Activated gamma-delta T cell (primary cell): ENCODE results near the gene NTRK2.

ENCODE experiments used
- DNase-seq: peaks from one replicate; lab custom pipeline; 2025; lab: John Stamatoyannopoulos, UW

The NTRK2 gene

DNA sequence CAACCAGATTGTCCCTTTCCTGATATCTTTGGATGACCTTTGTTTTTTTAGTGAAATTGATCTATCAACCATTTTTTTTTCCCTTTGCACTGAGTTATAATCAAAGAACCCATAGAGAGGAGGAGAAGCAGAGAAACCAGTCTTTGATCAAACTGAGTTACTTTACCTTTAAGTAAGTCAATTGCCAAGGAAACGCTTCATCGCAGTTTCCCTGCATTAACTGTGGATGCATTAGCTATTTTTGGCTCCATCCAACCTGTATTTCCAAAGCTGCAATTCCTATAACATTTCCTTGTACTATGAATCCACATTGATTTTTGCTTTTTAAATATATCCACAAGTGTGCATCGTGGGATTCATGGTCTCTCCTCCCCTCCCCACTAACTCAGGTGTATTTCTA, 268.1 kb downstream of the NTRK2 start:
- DNase-seq = no peak

DNA sequence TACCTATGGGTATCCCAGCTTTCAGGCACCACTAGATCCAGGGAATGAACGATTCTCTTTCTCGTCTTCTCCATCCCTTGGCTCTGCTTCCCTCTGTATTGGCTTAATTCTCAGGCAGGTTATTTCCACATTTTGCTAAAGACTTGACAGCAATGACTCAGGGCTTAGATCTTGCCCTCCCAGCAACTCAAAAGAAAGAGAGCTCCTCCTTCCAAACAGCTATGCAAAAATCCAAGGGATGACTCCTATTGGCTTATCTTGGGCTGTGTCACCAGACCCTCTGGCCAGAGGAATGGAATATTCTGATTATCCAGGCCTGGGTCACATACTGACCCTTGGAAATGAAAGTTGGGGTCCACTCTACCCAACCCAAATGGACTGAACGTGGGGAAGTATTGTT, 270.2 kb downstream of the NTRK2 start:
- no peak for DNase-seq

DNA sequence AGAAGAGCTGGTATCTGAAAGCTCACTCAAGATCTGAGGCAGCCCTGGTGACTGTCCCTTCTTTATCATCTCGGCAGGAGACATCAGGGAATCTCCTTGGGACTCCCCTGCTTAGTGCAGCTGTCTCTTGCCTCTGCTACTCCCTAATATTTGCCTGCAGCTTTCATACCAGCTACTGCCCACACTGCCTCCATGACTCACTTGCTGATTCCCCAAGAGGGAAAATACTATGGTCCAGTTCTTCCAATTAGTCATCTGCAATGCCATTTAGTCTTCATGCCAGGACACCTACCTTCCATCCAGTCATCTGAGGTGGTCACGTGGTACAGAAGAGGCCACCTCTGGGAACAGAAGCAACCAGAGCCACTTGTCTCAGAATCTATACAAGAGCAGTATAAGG, 270.8 kb downstream of the NTRK2 start:
- no peak for DNase-seq

DNA sequence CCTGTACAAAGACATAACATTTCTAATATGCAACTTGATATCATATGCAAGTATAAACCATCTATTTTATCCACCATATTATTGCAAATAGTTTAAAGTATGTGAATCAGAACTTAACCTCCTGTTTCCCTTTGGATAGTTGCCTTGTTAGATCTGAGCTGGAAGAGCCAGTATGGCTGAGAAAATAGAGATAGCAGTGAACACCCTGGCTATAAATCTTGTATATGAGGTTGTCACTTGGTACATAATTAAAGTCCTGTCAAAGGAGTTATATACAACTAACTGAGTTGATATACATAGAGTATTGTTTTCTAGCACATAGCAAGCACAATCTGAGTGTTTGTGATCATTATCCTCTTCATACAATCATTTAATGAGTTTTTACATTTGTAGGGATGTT, 272.3 kb downstream of the NTRK2 start:
- DNase-seq = no peak

DNA sequence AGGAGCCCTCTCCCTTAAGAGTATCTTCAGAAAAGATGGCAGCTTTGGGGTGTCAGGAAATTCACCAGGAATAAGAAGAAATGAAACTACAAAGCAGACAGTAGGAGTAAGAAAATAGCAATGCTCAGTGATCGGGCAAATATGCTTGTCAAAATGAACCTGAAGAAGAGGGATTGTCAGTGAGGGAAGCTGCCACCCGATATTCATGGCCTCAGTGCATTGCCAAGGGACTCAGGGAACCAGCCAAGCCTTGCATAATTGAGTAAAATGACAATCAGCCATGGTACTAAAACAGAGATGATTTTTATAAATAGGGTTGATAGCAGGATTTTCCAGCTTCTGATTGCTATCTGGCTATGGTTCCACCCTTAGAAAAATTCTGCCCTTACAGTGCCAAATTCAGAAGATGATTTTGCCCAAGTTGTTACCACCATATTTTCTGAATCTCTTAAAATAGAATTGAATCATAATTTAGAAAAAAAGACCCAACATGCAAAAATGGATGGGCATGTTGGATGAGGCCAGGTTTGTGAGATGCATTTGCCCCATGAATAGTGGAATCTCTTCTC, 274.0 kb downstream of the NTRK2 start:
- no peak for DNase-seq

DNA sequence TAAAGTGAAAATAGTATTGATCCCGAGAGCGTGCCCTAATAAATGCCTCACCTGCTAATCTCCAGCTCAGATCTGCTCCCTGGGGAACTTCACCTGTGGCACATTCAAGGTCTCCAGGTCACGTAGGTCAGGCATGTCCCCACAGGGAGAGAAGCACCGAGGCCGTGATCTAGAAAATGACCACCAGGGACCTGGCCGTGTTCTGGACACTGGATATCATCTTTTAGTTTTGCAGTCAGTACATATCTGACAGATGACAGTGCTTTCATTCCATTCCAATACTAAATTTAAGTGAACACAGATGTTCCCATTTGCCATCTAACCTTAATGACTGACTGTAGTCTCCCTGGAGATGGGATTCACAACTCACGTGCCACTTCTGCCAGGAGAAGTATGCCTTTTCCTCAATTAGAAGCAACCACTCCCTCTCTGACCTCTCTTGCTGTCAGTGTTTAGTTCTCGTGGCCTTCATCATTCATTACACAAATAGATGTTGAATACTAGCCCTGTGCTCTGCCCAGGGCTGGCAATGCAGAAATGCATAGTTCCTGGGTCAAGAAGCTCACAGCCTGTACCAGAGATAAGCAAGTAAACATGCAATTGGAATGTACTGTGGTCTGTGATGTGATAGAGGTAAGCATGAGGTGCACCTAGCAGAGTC, 276.5 kb downstream of the NTRK2 start:
- DNase-seq = no peak

DNA sequence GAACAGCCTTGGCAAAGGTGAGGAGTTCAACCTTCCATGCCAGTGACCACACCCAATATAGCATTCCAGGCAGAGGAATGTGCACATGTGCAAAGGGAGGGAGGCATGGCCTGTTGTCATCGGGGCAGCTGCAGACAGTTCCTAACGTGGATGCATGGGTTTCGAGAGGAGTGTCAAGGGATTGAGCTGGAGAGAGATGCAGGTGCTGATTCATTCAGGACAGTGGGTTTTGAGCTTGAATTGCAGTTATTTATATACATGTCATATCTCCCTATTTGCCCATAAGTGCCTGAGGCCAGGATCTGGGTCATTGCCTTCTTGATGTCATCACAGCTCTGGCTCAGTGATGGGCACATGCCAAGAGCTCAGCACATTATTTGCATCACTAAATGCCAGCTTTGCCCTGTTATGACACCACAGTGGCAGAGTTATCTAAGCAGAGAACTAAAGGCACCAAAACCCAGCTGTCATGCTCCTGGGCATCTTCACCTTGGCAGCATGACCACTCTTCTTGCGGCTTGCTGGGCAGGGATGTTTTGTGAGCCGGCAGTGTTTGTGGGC, 278.0 kb downstream of the NTRK2 start:
- DNase-seq = no peak

DNA sequence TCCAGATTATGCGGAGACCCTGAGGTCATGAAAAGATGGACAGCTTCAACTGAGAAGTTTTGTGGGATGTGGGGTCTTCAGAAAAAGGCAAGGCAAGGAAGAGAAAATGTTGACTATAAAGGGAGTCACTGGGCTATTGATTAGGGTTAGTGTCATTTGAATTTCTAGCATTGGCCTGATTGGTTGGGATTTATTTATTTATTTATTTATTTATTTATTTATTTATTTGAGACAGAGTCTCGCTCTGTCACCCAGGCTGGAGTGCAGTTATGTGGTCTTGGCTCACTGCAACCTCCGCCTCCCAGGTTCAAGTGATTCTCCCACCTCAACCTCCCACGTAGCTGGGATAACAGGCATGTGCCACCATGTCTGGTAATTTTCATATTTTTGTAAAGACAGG, 279.7 kb downstream of the NTRK2 start:
- no peak for DNase-seq

DNA sequence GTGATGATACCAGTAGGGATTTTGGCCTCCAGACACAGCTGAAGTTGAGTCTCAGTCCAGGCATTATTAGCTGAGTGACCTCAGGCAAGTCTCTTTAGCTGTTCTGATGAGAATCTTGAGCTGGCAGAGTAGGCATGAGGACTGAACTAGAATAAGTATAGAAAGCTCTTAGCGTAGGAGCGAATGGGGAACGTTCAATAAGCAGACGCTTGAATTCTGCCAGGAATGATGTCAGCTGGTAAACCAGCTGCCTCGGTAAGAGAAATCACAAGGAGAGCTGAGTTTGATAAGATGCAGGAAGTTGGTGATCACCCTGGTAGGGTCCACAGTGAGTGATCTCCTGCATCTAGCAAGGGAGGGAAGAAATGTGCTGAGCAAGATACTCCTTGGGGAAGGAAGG, 280.4 kb downstream of the NTRK2 start:
- DNase-seq = no peak

DNA sequence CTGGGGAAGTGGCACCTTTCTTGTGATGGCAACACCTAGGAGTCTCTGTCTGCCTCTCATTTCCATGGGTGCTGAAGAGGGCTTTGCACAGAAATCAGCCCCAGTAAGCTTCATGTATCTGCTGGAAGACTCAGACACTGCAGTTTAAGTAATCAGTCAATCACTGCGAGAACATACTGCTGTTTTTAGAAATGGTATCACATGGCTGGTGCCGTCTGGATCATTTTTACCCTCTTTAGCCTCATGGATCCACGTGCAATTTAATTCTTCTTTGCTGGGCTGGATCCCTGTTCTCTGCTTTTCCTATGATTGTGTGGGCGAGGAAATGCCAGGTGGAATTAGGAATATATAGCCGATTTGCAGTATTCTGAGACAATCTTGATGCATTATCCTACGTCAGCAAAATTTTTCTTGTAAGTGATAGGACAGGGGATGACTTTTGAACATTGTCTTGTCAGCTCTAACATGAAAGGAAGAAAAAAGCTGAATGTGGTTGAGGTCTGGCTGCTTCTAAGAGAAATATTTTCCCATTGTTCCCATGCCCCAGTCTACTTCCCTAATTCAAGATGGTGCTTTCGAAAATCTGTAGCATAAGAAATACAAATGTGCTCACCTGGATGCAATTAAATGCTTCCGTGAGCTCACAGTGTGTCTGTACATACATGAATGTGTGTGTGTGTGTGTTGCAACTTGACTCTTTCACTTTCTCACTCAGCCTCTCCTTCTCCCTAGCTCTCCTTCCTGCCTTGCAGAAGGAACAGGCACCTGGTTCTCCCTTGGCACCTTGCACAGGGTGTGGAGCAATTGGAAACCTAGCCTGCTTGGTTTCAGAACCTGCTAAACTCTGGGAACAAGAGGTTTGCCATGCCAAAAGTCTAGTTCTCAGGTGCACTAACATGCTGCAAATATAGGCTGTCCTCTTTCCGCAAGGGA, 281.6 kb downstream of the NTRK2 start:
- no peak for DNase-seq

DNA sequence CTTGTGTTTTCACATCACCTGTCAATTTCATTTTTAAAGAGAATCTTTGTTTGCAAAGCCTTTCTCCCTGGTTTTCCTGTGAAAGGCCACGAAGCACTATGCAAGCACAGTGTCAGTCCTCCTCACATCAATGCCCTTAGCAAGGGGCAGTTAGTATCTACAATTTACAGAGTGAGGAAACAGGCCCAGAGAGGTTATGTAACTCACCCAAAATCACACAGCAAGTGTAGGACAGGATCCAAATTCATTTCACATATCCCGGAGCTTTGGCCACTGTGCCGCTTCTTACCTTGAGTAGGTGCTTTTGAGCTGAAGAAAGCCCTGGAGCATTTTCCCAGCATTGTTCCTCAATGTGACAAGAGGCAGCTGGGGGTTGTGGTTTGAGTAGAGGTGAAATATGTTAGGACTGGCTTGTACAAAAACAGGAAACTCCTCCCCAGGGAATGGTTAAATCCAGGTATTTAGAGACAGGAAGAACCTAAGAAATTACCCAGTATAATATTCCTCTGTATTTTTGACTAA, 283.8 kb downstream of the NTRK2 start:
- DNase-seq = no peak

DNA sequence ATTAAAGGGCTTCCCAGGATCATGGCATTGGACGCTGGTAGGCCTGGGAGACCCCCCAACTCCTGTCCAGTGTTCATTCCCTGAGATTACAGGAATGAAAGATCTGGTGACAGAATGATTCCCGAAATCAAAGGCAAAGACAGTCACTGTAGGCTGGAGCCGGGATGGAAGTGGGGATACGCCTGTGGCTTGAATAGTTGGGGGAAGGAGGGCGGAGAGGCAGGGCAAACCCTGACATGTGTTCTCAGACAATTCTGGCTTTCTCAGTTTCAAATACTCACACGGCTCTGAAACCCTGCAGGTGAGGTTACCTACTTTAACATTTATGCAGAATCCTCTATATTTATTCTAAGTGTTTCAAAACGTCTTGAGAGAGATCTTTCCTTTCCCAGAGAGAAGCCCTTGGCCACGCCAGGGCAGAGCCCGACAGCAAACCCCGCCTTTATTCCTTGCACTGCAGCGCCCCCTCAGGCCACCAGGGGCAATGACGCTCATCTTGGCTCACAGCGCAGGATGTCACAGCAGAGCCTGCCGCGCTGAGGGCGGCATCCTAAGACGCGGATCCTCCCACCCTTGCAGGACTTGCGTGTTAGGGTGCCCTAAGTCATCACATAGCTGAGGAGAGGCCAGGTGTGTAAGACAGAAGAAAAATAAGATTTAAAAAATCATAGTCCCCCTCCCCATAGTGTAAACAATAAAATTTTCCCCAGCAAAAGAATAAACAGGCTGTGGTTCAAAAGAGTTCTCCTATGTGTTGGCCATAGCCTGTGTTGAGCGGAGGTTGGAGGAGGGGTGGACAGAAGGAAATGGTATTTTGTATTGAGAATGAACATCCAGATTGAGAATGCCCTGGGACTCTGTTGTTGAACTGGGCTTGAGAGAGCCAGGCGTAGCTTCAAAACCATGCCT, 284.5 kb downstream of the NTRK2 start:
- DNase-seq = no peak

DNA sequence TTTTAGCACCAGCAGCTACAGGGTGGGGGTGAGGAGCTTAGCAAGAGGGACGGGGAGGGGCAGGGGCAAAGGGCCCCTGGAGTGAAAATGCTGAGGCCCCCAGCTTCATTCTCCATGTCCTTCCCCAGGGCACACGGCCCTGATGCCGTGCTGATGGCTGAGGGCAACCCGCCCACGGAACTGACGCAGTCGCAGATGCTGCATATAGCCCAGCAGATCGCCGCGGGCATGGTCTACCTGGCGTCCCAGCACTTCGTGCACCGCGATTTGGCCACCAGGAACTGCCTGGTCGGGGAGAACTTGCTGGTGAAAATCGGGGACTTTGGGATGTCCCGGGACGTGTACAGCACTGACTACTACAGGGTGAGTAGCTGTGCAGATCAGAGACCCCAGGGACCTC, 285.6 kb downstream of the NTRK2 start:
- no peak for DNase-seq

DNA sequence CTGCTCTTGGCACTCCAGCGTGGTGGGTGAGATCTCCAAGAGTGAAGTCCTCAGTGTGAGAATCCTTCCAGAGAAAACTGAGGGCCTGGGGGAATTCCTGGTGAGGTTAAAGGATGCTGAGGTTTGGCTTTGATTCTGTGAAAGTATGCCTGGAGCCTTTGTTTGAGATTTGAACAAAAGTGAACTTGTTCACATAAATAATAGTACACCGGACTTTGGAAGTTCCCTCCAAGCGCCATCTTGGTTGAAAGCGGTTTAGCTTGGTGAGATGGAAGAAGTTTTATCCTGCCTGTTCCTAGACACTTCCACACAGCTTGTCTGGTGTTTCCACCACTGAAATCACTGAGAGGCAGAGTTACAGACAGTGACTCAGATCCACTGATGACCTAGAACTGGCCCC, 286.4 kb downstream of the NTRK2 start:
- no peak for DNase-seq

DNA sequence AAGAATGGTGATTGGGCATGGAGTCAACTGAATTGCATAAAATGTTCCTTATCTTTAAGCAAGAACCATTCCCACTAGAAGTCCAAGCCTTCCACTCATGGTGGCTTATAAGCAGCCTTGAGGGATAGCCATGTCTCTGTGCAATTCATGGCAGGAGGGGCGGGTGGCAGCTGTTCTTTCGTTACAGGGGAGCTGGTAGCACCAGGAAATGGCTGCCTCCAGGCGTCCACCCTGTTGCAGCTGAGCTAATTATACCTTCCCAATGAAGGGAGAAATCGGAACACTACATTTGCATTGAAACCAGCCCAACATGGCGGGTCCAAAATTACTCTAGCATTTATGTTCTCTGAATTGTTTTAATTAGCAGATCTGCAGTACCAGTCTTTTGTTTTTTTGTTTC, 289.8 kb downstream of the NTRK2 start:
- no peak for DNase-seq

DNA sequence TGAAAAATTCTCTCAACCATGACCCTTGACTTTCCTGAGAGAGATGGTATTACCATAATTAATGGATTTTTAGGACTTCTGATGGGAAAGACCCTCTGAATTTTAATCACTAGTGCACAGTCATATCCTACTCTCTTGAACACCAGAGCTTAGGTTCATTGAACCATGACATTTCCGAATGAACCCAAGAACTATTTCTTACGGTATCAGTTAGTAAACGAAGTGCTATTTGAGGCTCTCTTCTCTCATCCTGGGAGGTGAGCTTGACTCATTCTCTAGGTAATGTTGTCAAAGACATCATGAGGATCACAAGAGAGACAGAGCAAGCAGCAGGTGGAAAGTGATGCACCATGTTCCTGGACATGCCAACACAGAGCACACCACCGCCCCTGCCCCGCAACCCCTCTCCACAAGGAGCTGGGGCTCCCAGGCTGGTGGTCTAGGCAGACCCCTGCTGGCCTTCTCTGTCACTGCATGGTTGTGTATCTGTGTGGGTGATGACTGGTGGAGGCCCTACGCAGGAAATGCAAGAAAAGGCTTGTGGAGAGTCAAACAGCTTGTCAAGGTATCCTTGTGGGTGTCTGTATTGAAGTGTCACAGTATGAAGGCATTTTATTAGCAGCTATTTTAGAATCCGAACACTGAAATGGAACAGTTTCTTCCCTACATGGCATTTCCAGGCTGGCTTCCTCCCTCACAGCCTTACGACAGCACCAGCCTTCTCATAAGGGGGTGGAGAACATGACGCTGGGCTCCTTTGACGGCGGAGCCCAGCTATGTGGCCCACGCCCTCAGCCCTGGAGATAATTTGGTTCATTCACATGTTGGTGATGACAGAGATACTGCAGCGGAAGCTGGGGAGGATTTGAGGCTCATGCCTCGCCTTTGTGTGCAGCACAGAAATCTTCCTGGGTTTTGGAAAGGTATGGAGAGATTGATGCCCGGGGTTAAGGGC, 297.6 kb downstream of the NTRK2 start:
- DNase-seq = no peak

DNA sequence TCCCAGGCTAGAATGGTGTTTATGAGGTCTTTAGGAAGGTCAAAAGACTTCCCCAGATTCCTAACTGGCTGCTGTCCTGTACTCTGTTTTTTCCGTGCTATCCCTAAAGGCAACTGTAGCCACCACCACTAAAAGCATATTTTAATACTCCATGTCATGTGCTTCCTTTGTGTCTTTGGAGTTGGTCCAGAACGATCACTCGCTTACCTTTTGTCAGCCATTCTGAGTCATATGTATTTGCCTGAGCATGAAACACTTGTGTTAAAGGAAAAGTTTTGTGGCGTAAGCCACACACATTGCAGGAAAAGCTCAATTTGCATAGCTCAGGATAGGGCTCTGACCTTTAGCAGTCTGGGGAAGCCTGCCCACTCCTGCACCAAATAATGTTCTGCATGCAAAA, 299.6 kb downstream of the NTRK2 start:
- DNase-seq = no peak

DNA sequence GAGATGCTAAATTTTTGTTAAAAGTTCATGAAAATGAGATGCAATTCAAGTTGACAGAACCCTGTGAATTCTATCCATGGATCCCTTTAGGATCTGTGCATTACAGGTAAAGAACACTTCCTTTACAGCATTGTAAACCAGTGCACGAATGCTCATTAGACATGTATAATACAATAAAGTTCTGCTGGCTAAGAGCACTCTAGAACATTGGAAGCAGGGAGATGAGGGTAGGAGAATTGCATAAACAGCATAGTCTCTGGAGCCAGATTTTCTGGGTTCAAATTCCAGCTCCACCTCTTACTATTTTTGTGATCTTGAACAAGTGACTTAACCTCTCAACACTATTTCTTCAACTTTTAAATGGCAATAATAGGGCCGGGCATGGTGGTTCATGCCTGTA, 300.2 kb downstream of the NTRK2 start:
- DNase-seq = no peak

DNA sequence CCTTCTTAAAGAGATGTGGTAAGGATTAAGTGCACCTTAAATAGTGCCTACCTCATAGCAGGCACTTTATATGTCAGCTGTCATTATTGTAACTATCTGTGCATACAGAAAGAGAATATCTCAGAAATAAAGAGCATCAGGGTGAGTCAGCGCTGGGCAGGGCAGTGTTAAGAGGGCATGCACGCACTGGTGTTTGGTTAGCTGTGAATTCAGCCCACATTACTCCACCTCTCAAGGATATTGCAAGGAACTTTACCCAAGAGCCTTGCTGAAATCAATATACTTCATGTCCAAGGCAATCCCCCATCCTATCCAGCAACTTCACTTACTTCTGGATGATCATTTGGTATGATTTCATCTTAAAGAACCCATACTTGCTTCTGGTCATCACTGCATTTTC, 300.9 kb downstream of the NTRK2 start:
- DNase-seq = no peak

DNA sequence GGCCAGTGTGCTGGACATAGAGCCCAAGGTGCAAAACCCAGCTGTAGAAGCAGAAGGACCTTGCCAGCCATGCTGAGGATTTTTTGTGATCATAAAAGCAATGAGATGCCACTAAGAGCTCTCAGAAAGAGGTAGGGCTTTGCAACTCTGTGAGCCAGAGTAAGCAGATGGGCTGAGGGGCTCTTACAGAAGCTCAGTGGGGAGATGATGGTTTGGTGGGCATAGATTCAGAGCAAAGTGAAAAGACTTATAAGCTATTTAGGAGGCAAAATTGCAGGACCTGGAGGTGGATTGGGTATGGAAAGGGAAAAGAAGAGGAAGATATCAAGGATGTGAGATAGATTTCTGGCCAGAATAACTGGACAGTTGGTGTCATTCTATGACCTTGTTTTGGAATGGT, 302.0 kb downstream of the NTRK2 start:
- DNase-seq = no peak
